GM21360 (cell line): Measurements from ENCODE around the gene TNKS1BP1.

Source experiments
- ATAC-seq: cut with Tn5 transposase; IDR thresholded peaks from one replicate; pipeline ENCODE4 v1.9.1; 2021; ENCODE audit warnings: mild to moderate bottlenecking, moderate library complexity; ENCODE audit not compliant: unreplicated experiment

Gene TNKS1BP1

DNA sequence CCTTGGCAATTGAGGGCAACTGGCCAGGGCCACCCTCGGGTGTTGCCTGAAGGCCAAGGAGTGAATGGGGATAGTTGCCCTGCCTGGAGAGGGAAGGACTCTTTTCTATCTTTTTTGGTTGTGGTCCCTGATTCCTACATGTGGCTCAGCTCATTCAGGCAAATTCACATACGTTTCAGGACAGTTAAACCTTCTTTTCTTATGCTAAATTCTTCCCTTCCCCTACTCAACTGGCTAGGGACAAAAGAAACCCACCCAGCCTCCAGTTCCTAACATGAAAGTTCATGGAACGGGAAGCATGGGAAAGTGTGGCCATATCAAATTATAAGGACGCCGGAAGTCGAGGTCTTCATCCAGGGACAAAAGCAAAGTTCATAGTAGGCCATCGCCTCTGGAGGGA lies 61.4 kb downstream of the TNKS1BP1 start:
- ATAC-seq: no peak

DNA sequence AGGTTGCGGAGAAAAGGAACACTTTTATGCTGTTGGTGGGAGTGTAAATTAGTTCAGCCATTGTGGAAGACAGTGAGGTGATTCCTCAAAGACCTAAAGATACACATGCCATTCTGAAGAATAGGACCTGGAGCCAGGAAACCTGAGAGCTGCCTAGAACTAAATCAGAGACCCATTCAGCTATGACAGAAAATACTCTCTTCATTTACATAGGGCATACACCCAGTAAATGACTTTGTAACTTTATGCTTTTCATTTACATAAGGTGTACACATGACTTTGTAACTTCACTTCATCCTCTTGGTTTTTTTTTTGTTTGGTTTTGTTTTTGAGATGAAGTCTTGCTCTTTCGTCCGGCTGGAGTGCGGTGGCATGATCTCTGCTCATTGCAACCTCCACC lies 62.6 kb downstream of the TNKS1BP1 start:
- ATAC-seq: no peak

DNA sequence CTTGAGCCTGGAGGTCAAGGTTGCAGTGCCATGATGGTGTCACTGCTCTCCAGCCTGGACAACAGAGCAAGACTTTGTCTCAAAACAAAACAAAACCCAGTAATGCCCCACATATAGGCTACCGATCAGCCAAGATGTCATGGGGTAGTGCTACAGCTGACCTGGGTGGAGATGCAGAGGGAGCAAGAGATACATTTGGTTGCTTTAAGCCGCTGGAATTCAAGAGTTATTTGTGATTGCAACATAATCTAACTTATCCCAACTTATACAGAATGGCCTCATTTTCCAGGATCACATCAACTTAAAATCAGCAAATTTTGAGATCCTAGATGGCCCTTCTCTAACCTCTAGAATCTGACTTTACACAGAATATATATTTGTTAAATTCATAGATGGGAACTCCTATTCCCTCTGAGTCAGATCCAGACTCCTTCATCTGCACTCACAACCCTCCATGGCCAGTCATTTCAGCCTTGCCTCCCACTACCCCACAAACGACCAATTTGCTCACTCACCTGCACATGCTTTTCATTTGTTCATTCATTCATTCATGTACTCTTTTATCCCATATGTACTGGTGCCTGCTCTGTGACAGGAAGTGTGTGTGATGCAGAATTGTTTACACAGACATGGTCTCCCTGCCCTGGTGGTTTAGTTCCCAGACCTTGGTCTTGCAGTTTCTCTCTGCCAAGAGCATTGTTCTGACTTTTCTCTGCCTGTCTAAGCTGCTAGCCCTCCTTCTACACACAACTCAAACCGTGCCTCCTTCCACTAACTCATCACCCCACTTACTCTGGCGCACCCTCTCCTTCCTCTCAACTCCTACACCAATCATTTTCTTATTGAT lies 63.6 kb downstream of the TNKS1BP1 start:
- peak; percentile 66 for ATAC-seq

- ATAC-seq: no peak
Measured at GRCh38 chr11:57256119-57256518, 68.6 kb downstream of the TNKS1BP1 start.

DNA sequence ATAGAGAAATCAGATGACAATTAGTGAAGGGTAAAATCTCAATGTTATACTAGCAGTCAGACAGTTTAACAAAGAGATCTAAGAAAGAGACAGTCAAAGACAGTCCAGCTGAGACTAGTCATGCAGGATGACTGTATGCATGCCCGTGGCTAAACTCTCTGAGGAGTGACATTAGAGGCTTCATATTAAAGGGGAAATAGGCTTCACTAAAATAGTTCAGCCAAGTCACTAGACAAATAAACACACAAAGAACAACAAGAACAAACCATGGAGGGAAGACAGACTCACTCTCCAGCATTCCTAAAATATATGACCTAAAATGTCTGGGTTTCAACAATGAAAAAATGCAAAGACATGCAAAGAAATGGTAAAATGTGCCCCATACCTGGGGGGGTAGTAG lies 69.1 kb downstream of the TNKS1BP1 start:
- ATAC-seq: no peak

DNA sequence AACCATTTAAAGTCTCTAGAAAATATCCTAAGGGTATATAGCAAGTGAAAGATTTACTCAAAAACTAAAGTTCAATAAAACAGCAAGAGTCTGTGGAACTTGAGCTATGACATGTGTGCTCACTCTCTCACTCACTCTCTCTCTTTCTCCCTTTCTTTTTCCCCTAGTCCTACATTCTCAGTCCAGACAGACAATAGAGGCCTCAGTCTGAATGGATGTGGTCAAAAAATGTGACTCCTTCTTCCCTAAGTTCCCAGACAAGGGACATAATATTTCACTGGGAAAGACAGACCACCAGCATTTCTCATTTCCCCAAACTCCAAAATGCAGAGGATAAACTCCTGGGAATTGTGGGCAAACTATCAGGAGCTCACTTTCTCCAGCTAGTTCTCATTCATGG lies 70.1 kb downstream of the TNKS1BP1 start:
- no peak for ATAC-seq

GRCh38 chr11:57251491-57252104 lies 73.2 kb downstream of the TNKS1BP1 start:
- ATAC-seq: no peak

DNA sequence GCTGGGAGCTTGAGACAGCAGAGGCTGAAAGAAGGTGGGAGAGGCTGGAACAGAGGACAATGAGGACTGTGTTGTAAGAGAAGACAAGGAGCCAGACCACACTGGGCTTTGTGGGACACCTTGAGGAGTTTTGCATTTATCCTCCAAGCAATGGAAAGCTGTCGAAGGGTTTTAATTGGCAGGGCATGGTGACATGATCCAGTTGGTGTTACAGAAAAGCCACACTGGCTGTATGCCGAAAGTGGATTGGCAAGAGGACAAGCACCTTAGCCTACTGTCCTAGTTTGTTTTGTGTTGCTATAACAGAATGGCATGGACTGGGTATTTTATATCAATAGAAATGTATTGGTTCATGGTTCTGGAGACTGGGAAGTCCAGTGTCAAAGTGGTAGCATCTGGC lies 73.7 kb downstream of the TNKS1BP1 start:
- no peak for ATAC-seq
